K562 (cell line): Measurements from ENCODE around the gene QPCT. TPM values are rescaled to one million over a fixed set of nuclear protein-coding genes. Genes with fewer than 3 reads are reported as not detected.

ENCODE experiments used
- ATAC-seq: fragments of 200-7000 bp; cut with Tn5 transposase; 3 replicates; pipeline ENCODE4 v1.9.1; 2020; ENCODE audit warnings: moderate library complexity
- BruUV-seq: library from RNA; stranded (reverse); fragments of 400-500 nt; replicated peaks from 2 replicates; lab custom pipeline; 2021; lab: Mats Ljungman, UMichigan
- CTCF ChIA-PET: fragments of 300-600 bp; formaldehyde crosslinking; extraction: SDS; loops from one replicate; lab custom pipeline; 2021; ENCODE audit warnings: low intra/inter-chr PET ratio; lab: Yijun Ruan, JAX
- POLR2A ChIA-PET: fragments of 300-600, 350-650 bp; sonication (Branson Sonifier 250); formaldehyde crosslinking; extraction: SDS; loops from one replicate; lab custom pipeline; 2021; ENCODE audit warnings: antibody characterized with exemption, inconsistent platforms; lab: Yijun Ruan, JAX
- DNase-seq, 4 experiments: peaks; one replicate each; pipeline versions ENCODE4 v3.0.0 to v3.0.0-alpha.2; 2011 to 2018; ENCODE audit warnings: low spot score in 3 of 4, mixed read lengths in 3 of 4; ENCODE audit errors: extremely low read depth in 1 of 4
- FAIRE-seq: peaks from 2 replicates; lab custom pipeline; 2011; peaks lifted over from hg19 to GRCh38; lab: Jason Lieb, UNC
- H2AFZ ChIP-seq: 2 replicates; pipeline ENCODE4 v1.6.0; 2011; ENCODE audit warnings: low read depth, low read length, control low read depth, inconsistent platforms
- H3K27ac ChIP-seq: fragments of 200-600 bp; 3 replicates; pipeline ENCODE4 v1.8.0; 2011; ENCODE audit warnings: low read depth, mild to moderate bottlenecking, control low read depth, inconsistent platforms, low read length, moderate library complexity, mixed read lengths; ENCODE audit errors: extremely low read depth
- H3K27me3 ChIP-seq, 2 experiments: fragments of 300-600 bp in 1 of 2; 2 replicates in 1 of 2; 3 replicates in 1 of 2; pipeline versions ENCODE4 v1.6.0 to v1.8.0; 2011; ENCODE audit warnings: inconsistent platforms in 2 of 2, low read length in 2 of 2, mild to moderate bottlenecking in 1 of 2, mixed read lengths in 1 of 2, moderate library complexity in 1 of 2; ENCODE audit not compliant: control insufficient read depth in 2 of 2, insufficient read depth in 2 of 2
- H3K36me3 ChIP-seq: fragments of 300-600 bp; 3 replicates; pipeline ENCODE4 v1.8.0; 2011; ENCODE audit warnings: mild to moderate bottlenecking, low read length, inconsistent platforms; ENCODE audit not compliant: control insufficient read depth, insufficient read depth
- H3K4me1 ChIP-seq, 2 experiments: fragments of 200-600 bp in 1 of 2; replicated peaks in 1 of 2; 2 replicates in 1 of 2; 3 replicates in 1 of 2; pipeline versions ENCODE4 v1.5.1 to v1.8.0; 2011; ENCODE audit warnings: inconsistent platforms in 2 of 2, low read length in 2 of 2, mild to moderate bottlenecking in 1 of 2, mixed read lengths in 1 of 2, moderate library complexity in 1 of 2; ENCODE audit not compliant: control insufficient read depth in 2 of 2, insufficient read depth in 2 of 2
- H3K4me2 ChIP-seq: 2 replicates; pipeline ENCODE4 v1.6.1; 2011; ENCODE audit warnings: low read length, control low read depth, inconsistent platforms, mixed read lengths; ENCODE audit not compliant: insufficient read depth
- H3K4me3 ChIP-seq: fragments of 200-600 bp; sonication (generic), shearing (Covaris generic); 2 replicates; pipeline ENCODE4 v1.5.1; 2016; ENCODE audit warnings: control low read depth, inconsistent platforms
- H3K79me2 ChIP-seq: fragments of 200-600 bp; 3 replicates; pipeline ENCODE4 v1.8.0; 2011; ENCODE audit warnings: low read length, inconsistent platforms; ENCODE audit not compliant: control insufficient read depth, insufficient read depth
- H3K9ac ChIP-seq, 2 experiments: 2 replicates each; pipeline versions ENCODE4 v1.6.0 to v1.6.1; 2011; ENCODE audit warnings: low read depth in 2 of 2, low read length in 2 of 2, control low read depth in 1 of 2, inconsistent platforms in 1 of 2, mild to moderate bottlenecking in 1 of 2, mixed read lengths in 1 of 2; ENCODE audit not compliant: insufficient read depth in 1 of 2
- H3K9me1 ChIP-seq: one replicate; pipeline ENCODE4 v1.6.0; 2011; ENCODE audit warnings: inconsistent platforms, mild to moderate bottlenecking, low read length, moderate library complexity; ENCODE audit not compliant: control insufficient read depth, insufficient read depth
- H3K9me3 ChIP-seq: replicated peaks from 2 replicates; pipeline ENCODE4 v1.5.1; 2011; ENCODE audit warnings: low read depth, low read length, inconsistent platforms; ENCODE audit not compliant: control insufficient read depth, insufficient read depth
- H4K20me1 ChIP-seq: replicated peaks from 2 replicates; pipeline ENCODE4 v1.6.1; 2011; ENCODE audit warnings: low read length, inconsistent platforms, mixed read lengths; ENCODE audit not compliant: control insufficient read depth, insufficient read depth
- CC2D1A ChIP-seq: fragments of 450-650 bp; IDR thresholded peaks from 2 replicates; pipeline ENCODE4 v1.6.1; 2017; ENCODE audit warnings: mild to moderate bottlenecking
- HNRNPLL ChIP-seq: fragments of 200-400 bp; formaldehyde crosslinking; IDR thresholded peaks from 2 replicates; pipeline ENCODE4 v1.6.1; 2017; ENCODE audit warnings: low read length, low read depth, mild to moderate bottlenecking; ENCODE audit not compliant: poor library complexity, severe bottlenecking
- XRCC4 ChIP-seq: IDR thresholded peaks from one replicate; pipeline ENCODE4 v1.6.1; 2011; ENCODE audit not compliant: insufficient read depth, insufficient read length; ENCODE audit errors: extremely low read depth
- ZFPM2 ChIP-seq: fragments of 250-450 bp; sonication (Bioruptor Pico); IDR thresholded peaks from 2 replicates; pipeline ENCODE4 v1.5.1; 2022; ENCODE audit warnings: mild to moderate bottlenecking
- ZNF184 ChIP-seq: sonication (generic); formaldehyde crosslinking; IDR thresholded peaks from 2 replicates; pipeline ENCODE4 v1.5.0; 2020; ENCODE audit warnings: missing genetic modification reagents
- ZNF707 ChIP-seq: fragments of 250-450 bp; sonication (Bioruptor Pico); conservative IDR thresholded peaks from 2 replicates; pipeline ENCODE4 v1.8.0; 2022; ENCODE audit warnings: inconsistent platforms, mild to moderate bottlenecking, moderate library complexity
- ZNF780A ChIP-seq: fragments of 250-450 bp; sonication (Bioruptor Pico); IDR thresholded peaks from 2 replicates; pipeline ENCODE4 v1.5.0; 2021; ENCODE audit warnings: mild to moderate bottlenecking
- WGBS: fragments of 100-300 bp; shearing (Covaris generic); methylation state at CpG from one replicate; pipeline ENCODE4 v1.1.6; 2016; ENCODE audit warnings: low coverage, mixed read lengths; ENCODE audit not compliant: insufficient coverage; ENCODE audit errors: missing lambda C conversion rate; 5-methylcytosine and 5-hydroxymethylcytosine counted together
- in situ Hi-C: fragments of 300-500 bp; cut with MboI; formaldehyde crosslinking; loops from 4 replicates; pipeline ENCODE4 v1.15.0; 2018; ENCODE audit warnings: inconsistent platforms, mixed read lengths
- intact Hi-C: fragments of 100-400 bp; cut with micrococcal nuclease; formaldehyde crosslinking; loops from 2 replicates; pipeline ENCODE4 v1.14.2; 2022
- polyA plus RNA-seq, 8 experiments: library from polyadenylated mRNA; depleted of rRNA in 4 of 8; stranded (reverse) in 5 of 8; unstranded in 3 of 8; fragments of >200 nt; fragmentation: Nextera tagmentation in 2 of 8; fragmentation: Illumina TruSeq in 1 of 8; extraction: Ambion mirVana in 2 of 8; extraction: Trizol in 1 of 8; gene quantifications; 2 replicates each; pipeline versions ENCODE4 v1.2.1 to v1.2.3, GENCODE V29; 2011 to 2014; ENCODE audit warnings: inconsistent platforms in 1 of 8, missing spikeins in 1 of 8
- total RNA-seq, 7 experiments: library from RNA; depleted of rRNA in 6 of 7; stranded (reverse); fragments of >200 nt in 6 of 7; fragmentation: Illumina TruSeq in 2 of 7; extraction: Trizol in 2 of 7; gene quantifications; 2 replicates each; pipeline versions ENCODE4 v1.2.1 to v1.2.3, GENCODE V29; 2011 to 2021; ENCODE audit warnings: low replicate concordance in 1 of 7
- TF ChIP-seq, protein P1 (sequence below): sonication (generic); formaldehyde crosslinking; IDR thresholded peaks from 2 replicates; pipeline ENCODE4 v1.9.0; 2022; ENCODE audit warnings: mild to moderate bottlenecking, missing genetic modification reagents

QPCT gene
- total and polyA plus RNA-seq, 9 of the 15 experiments (the other 6 are each of a cell fraction or from before 2014, with no cell fraction given) = 0.07 TPM; not detected in 8

GRCh38 chr2:37361994-37362698 lies 17.7 kb downstream of the QPCT start:
- Histone ChIP-seq H3K4me2 (no peak overlapping the region), H3K4me1 (no peaks in the 10 kb centered on the region), H3K36me3 (no peaks in the 10 kb centered on the region), H3K9me3 (no peaks in the 10 kb centered on the region)
- intact Hi-C loops = no loop called here
- ATAC-seq (no peak), FAIRE-seq (no peak)
- TF ChIP-seq ZFPM2 (CRISPR knock-in tag) = no peak
- TF ChIP-seq, all 486 proteins: peak for 0
- Histone ChIP-seq H3K9ac (no peak overlapping the region), H3K4me3 (no peak overlapping the region), H3K27ac (no peak overlapping the region), H4K20me1 (no peaks in the 10 kb centered on the region), H3K27me3 (peaks cover 6 to 9% of the 10 kb centered on the region in 2 experiments; a peak in 4 of 5 replicates), H3K9me1 (no peaks in the 10 kb centered on the region), H2AFZ (no peak overlapping the region), H3K79me2 (no peaks in the 10 kb centered on the region)
- in situ Hi-C loops = no loop called here
- ChIA-PET POLR2A (no interaction called here), CTCF (no interaction called here)
- no TSS peak for BruUV-seq
- DNase-seq = no peak
- 0% methylated on average over 9 of the region's 9 CpGs for WGBS

DNA sequence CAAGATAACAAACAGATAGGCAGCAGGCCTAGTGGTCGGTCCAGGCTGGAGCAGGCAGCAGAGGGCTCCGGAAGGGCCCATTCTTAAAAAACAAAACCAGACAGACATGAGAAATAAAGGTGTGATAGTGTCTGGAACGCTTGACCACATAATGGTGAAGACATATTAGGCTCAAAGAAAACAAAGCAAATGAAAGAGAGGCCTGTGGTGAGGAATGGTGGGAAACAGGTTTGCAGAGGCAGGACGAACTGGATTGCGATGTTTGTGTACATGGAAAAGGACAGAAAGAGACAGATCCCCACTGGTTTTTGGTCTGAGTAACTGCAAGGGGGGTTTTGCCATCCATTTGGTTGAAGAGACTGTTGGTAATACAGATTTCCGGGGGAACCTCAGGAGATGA lies 19.9 kb downstream of the QPCT start:
- H3K27ac ChIP-seq = no peak overlapping the region
- 0% methylated on average over 6 of the region's 6 CpGs for WGBS
- no peaks in the 10 kb centered on the region for H3K36me3 ChIP-seq
- BruUV-seq = no TSS peak
- no peak overlapping the region for H3K4me2 ChIP-seq
- no peaks in the 10 kb centered on the region for H4K20me1 ChIP-seq
- no peaks in the 10 kb centered on the region for H3K79me2 ChIP-seq
- H3K27me3 ChIP-seq = peaks cover 5 to 20% of the 10 kb centered on the region in 2 experiments; a peak in 4 of 5 replicates
- no peak overlapping the region for H2AFZ ChIP-seq
- no peak for FAIRE-seq
- in situ Hi-C loops (no loop called here), intact Hi-C loops (no loop called here)
- CTCF ChIA-PET = no interaction called here
- H3K9me1 ChIP-seq = no peaks in the 10 kb centered on the region
- H3K4me1 ChIP-seq = no peaks in the 10 kb centered on the region
- H3K4me3 ChIP-seq = no peak overlapping the region
- H3K9me3 ChIP-seq = no peaks in the 10 kb centered on the region
- no peak overlapping the region for H3K9ac ChIP-seq
- ATAC-seq = no peak
- POLR2A ChIA-PET = no interaction called here
- TF ChIP-seq HNRNPLL = no peak
- no peak for TF ChIP-seq CC2D1A
- TF ChIP-seq ZNF184 (CRISPR knock-in tag) = no peak
- TF ChIP-seq, protein P1, sequence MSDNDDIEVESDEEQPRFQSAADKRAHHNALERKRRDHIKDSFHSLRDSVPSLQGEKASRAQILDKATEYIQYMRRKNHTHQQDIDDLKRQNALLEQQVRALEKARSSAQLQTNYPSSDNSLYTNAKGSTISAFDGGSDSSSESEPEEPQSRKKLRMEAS = no peak
- no peak for TF ChIP-seq XRCC4
- no peak for TF ChIP-seq ZNF780A (CRISPR knock-in tag)
- no peak for TF ChIP-seq ZNF707
- DNase-seq = no peak
